Measurements from ENCODE around the gene ALDH3B1.

GRCh38 chr11:68043349-68044144, 33.4 kb downstream of the ALDH3B1 start:
- TF ChIP-seq, protein P1, sequence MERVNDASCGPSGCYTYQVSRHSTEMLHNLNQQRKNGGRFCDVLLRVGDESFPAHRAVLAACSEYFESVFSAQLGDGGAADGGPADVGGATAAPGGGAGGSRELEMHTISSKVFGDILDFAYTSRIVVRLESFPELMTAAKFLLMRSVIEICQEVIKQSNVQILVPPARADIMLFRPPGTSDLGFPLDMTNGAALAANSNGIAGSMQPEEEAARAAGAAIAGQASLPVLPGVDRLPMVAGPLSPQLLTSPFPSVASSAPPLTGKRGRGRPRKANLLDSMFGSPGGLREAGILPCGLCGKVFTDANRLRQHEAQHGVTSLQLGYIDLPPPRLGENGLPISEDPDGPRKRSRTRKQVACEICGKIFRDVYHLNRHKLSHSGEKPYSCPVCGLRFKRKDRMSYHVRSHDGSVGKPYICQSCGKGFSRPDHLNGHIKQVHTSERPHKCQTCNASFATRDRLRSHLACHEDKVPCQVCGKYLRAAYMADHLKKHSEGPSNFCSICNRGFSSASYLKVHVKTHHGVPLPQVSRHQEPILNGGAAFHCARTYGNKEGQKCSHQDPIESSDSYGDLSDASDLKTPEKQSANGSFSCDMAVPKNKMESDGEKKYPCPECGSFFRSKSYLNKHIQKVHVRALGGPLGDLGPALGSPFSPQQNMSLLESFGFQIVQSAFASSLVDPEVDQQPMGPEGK (CRISPR knock-in tag; IDR thresholded peaks at IDR 0.05; ENCODE audit: borderline replicate concordance): no peak
- TF ChIP-seq ISL1 (CRISPR knock-in tag; IDR thresholded peaks at IDR 0.05): no peak
- TF ChIP-seq TSHZ2 (CRISPR knock-in tag; IDR thresholded peaks at IDR 0.05): no peak
- TF ChIP-seq PPARA (CRISPR knock-in tag; IDR thresholded peaks at IDR 0.05; ENCODE audit: borderline replicate concordance): no peak
- no peak for TF ChIP-seq ZFP3 (CRISPR knock-in tag; IDR thresholded peaks at IDR 0.05)
